Neuronal stem cell (in vitro differentiated cells): ENCODE data around the gene HTR3E.

Experiments
- DNase-seq: peaks from one replicate; pipeline ENCODE4 v3.0.0-alpha.2; 2013; ENCODE audit warnings: low spot score
- H2AFZ ChIP-seq: one replicate; pipeline ENCODE4 v1.6.1; 2013; ENCODE audit warnings: mild to moderate bottlenecking, low read length, inconsistent platforms
- H2AK5ac ChIP-seq: 2 replicates; pipeline ENCODE4 v1.6.1; 2013; ENCODE audit warnings: low read depth, mild to moderate bottlenecking, inconsistent platforms, low read length, moderate library complexity, mixed read lengths
- H2BK120ac ChIP-seq: 2 replicates; pipeline ENCODE4 v1.6.1; 2013; ENCODE audit warnings: low read depth, mild to moderate bottlenecking, inconsistent platforms, low read length, moderate library complexity, mixed read lengths
- H2BK12ac ChIP-seq: one replicate; pipeline ENCODE4 v1.6.1; 2013; ENCODE audit warnings: low read length, inconsistent platforms
- H2BK15ac ChIP-seq: 2 replicates; pipeline ENCODE4 v1.6.1; 2013; ENCODE audit warnings: mild to moderate bottlenecking, low read length, inconsistent platforms, mixed read lengths
- H2BK5ac ChIP-seq: one replicate; pipeline ENCODE4 v1.6.1; 2013; ENCODE audit warnings: inconsistent platforms, mild to moderate bottlenecking, low read length, moderate library complexity
- H3K14ac ChIP-seq: one replicate; pipeline ENCODE4 v1.6.1; 2013; ENCODE audit warnings: low read length, inconsistent platforms
- H3K18ac ChIP-seq: 2 replicates; pipeline ENCODE4 v1.6.1; 2013; ENCODE audit warnings: low read length, inconsistent platforms
- H3K23ac ChIP-seq: 2 replicates; pipeline ENCODE4 v1.6.1; 2013; ENCODE audit warnings: low read depth, mild to moderate bottlenecking, mixed read lengths, low read length, inconsistent platforms; ENCODE audit not compliant: poor library complexity
- H3K27ac ChIP-seq: replicated peaks from 3 replicates; pipeline ENCODE4 v1.5.1; 2013; ENCODE audit warnings: low read length, inconsistent platforms
- H3K27me3 ChIP-seq, 3 experiments: 2 replicates each; pipeline ENCODE4 v1.6.1; 2013; ENCODE audit warnings: low read length in 3 of 3, mild to moderate bottlenecking in 2 of 3, inconsistent platforms in 1 of 3, low read depth in 1 of 3, mixed read lengths in 1 of 3, moderate library complexity in 1 of 3; ENCODE audit not compliant: control insufficient read depth in 3 of 3, insufficient read depth in 3 of 3
- H3K36me3 ChIP-seq, 2 donors: replicated peaks in 1 of 2; 2 replicates each; pipeline ENCODE4 v1.6.1; 2013; ENCODE audit warnings: low read length in 2 of 2; ENCODE audit not compliant: control insufficient read depth in 2 of 2, insufficient read depth in 2 of 2
- H3K4ac ChIP-seq: 2 replicates; pipeline ENCODE4 v1.6.1; 2013; ENCODE audit warnings: inconsistent platforms, mild to moderate bottlenecking, low read length, moderate library complexity
- H3K4me1 ChIP-seq, 2 donors: 1 replicate in 1 of 2; 2 replicates in 1 of 2; pipeline ENCODE4 v1.6.1; 2013; ENCODE audit warnings: low read length in 2 of 2, low read depth in 1 of 2; ENCODE audit not compliant: control insufficient read depth in 2 of 2, insufficient read depth in 1 of 2
- H3K4me2 ChIP-seq: one replicate; pipeline ENCODE4 v1.6.1; 2013; ENCODE audit warnings: mild to moderate bottlenecking, low read length, inconsistent platforms; ENCODE audit not compliant: insufficient read depth, poor library complexity, severe bottlenecking
- H3K4me3 ChIP-seq, 2 donors: 2 replicates each; pipeline ENCODE4 v1.5.1; 2013; ENCODE audit warnings: low read length in 2 of 2, mild to moderate bottlenecking in 2 of 2, inconsistent platforms in 1 of 2, moderate library complexity in 1 of 2
- H3K79me1 ChIP-seq: one replicate; pipeline ENCODE4 v1.6.1; 2013; ENCODE audit warnings: low read depth, mild to moderate bottlenecking, inconsistent platforms, low read length, moderate library complexity
- H3K9ac ChIP-seq: one replicate; pipeline ENCODE4 v1.6.1; 2013; ENCODE audit warnings: mild to moderate bottlenecking, low read depth, low read length, inconsistent platforms; ENCODE audit not compliant: poor library complexity
- H3K9me3 ChIP-seq, 2 donors: replicated peaks in 1 of 2; 2 replicates each; pipeline versions ENCODE3 to v1.6.1; 2013; ENCODE audit warnings: low read length in 2 of 2, mild to moderate bottlenecking in 2 of 2, inconsistent platforms in 1 of 2, low read depth in 1 of 2, mixed read lengths in 1 of 2, moderate library complexity in 1 of 2; ENCODE audit not compliant: control insufficient read depth in 2 of 2, insufficient read depth in 1 of 2
- H4K8ac ChIP-seq: one replicate; pipeline ENCODE4 v1.6.1; 2013; ENCODE audit warnings: low read depth, mild to moderate bottlenecking, inconsistent platforms, low read length, moderate library complexity
- H4K91ac ChIP-seq: one replicate; pipeline ENCODE4 v1.6.1; 2013; ENCODE audit warnings: low read length, low read depth, mild to moderate bottlenecking, inconsistent platforms; ENCODE audit not compliant: poor library complexity
- WGBS, 2 donors: extraction: QIAGEN DNeasy Blood & Tissue Kit; methylation state at CpG; one replicate each; pipeline ENCODE4 v1.1.7; 2013; ENCODE audit warnings: missing lambda C conversion rate in 2 of 2, mixed read lengths in 1 of 2; ENCODE audit not compliant: insufficient read length in 2 of 2, insufficient replicate concordance in 1 of 2; ENCODE audit errors: extremely low coverage in 2 of 2; 5-methylcytosine and 5-hydroxymethylcytosine counted together

HTR3E gene

GRCh38 chr3:184099806-184100686, 3.2 kb downstream of the HTR3E start:
- Histone ChIP-seq H3K4ac (no peak overlapping the region), H3K9ac (no peak overlapping the region), H2BK15ac (no peak overlapping the region), H3K36me3 (no peaks in the 10 kb centered on the region), H2BK120ac (no peak overlapping the region), H4K91ac (no peak overlapping the region), H3K23ac (no peak overlapping the region), H2AK5ac (no peak overlapping the region), H3K79me1 (no peaks in the 10 kb centered on the region), H3K4me3 (no peak overlapping the region), H3K4me1 (no peaks in the 10 kb centered on the region), H2BK12ac (no peak overlapping the region), H2AFZ (no peak overlapping the region), H3K18ac (no peak overlapping the region), H3K9me3 (peaks cover 0 to 4% of the 10 kb centered on the region in 2 donors), H3K14ac (no peak overlapping the region), H3K4me2 (no peak overlapping the region), H3K27me3 (peaks cover 0 to 8% (median 0%) of the 10 kb centered on the region in 3 experiments), H4K8ac (no peak overlapping the region), H2BK5ac (no peak overlapping the region), H3K27ac (no peak overlapping the region)
- WGBS, 2 donors: no CpG with 5 or more reads among the region's 24 CpGs
- no peak for DNase-seq

GRCh38 chr3:184110316-184110725, 13.5 kb downstream of the HTR3E start:
- H3K79me1 ChIP-seq: no peaks in the 10 kb centered on the region
- H3K27ac ChIP-seq: no peak overlapping the region
- no peak overlapping the region for H3K4me2 ChIP-seq
- no peak overlapping the region for H3K4me3 ChIP-seq
- H4K8ac ChIP-seq: peak overlapping the region; percentile 82
- no peak overlapping the region for H2BK15ac ChIP-seq
- no peak overlapping the region for H3K23ac ChIP-seq
- no peaks in the 10 kb centered on the region for H3K4me1 ChIP-seq
- no peak overlapping the region for H2BK5ac ChIP-seq
- no peak overlapping the region for H4K91ac ChIP-seq
- H3K27me3 ChIP-seq: no peaks in the 10 kb centered on the region
- H3K18ac ChIP-seq: no peak overlapping the region
- no peak overlapping the region for H3K4ac ChIP-seq
- no peak for DNase-seq
- no peak overlapping the region for H2BK120ac ChIP-seq
- H2BK12ac ChIP-seq: no peak overlapping the region
- no peak overlapping the region for H3K14ac ChIP-seq
- H3K9me3 ChIP-seq: no peaks in the 10 kb centered on the region
- H2AFZ ChIP-seq: peak overlapping the region; percentile 37
- no peaks in the 10 kb centered on the region for H3K36me3 ChIP-seq
- H3K9ac ChIP-seq: no peak overlapping the region
- no peak overlapping the region for H2AK5ac ChIP-seq
- no CpG with 5 or more reads among the region's 7 CpGs for WGBS, 2 donors

DNA sequence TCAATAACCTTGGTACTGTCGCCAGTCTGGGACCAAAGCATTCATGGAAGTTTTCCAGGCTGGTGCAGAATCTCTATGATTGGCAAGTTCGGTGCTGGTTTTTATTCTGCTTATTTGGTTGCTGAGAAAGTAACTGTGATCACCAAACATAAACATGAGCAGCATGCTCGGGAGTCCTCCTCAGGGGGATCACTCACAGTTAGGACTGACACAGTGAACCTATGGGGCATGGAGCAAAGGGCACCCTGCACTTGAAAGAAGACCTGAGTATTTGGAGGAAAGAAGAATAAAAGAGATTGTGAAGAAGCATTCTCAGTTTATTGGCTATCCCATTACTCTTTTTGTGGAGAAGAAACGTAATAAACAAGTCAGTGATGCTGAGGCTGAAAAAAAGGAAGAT, 19.2 kb downstream of the HTR3E start:
- no peak overlapping the region for H3K4me3 ChIP-seq
- no peak overlapping the region for H2AFZ ChIP-seq
- no CpG with 5 or more reads among the region's 4 CpGs for WGBS, 2 donors

GRCh38 chr3:184117636-184118035, 20.8 kb downstream of the HTR3E start:
- Histone ChIP-seq H3K9ac (no peak overlapping the region), H2BK5ac (no peak overlapping the region), H3K4me2 (no peak overlapping the region), H2AFZ (no peak overlapping the region), H3K18ac (no peak overlapping the region), H2BK15ac (no peak overlapping the region), H3K9me3 (no peaks in the 10 kb centered on the region), H2BK12ac (no peak overlapping the region), H3K27ac (no peak overlapping the region), H2BK120ac (no peak overlapping the region), H3K4me1 (no peaks in the 10 kb centered on the region), H3K23ac (no peak overlapping the region), H3K14ac (no peak overlapping the region), H3K36me3 (no peaks in the 10 kb centered on the region), H3K79me1 (no peaks in the 10 kb centered on the region), H3K27me3 (peaks cover 0 to 2% (median 0%) of the 10 kb centered on the region in 3 experiments), H3K4me3 (no peak overlapping the region), H3K4ac (no peak overlapping the region), H4K91ac (no peak overlapping the region), H4K8ac (no peak overlapping the region), H2AK5ac (no peak overlapping the region)
- WGBS, 2 donors: no CpG with 5 or more reads among the region's 6 CpGs
- DNase-seq: no peak

More for the DNA sequence above, 19.2 kb downstream of the HTR3E start:
- Histone ChIP-seq H3K18ac (no peak overlapping the region), H4K91ac (no peak overlapping the region), H3K79me1 (no peaks in the 10 kb centered on the region), H3K27me3 (peaks cover 0 to 2% (median 0%) of the 10 kb centered on the region in 3 experiments), H3K4me1 (no peaks in the 10 kb centered on the region), H3K27ac (no peak overlapping the region), H2BK12ac (no peak overlapping the region), H3K36me3 (no peaks in the 10 kb centered on the region), H4K8ac (no peak overlapping the region), H3K4me2 (no peak overlapping the region), H2AK5ac (no peak overlapping the region), H3K4ac (no peak overlapping the region), H3K23ac (no peak overlapping the region), H2BK15ac (no peak overlapping the region), H3K14ac (no peak overlapping the region), H3K9me3 (no peaks in the 10 kb centered on the region), H3K9ac (no peak overlapping the region), H2BK5ac (no peak overlapping the region), H2BK120ac (no peak overlapping the region)
- no peak for DNase-seq
